GM23248 (cell line): ENCODE results near the gene RARG.

Experiments used
- EZH2 ChIP-seq: fragments of 200-600 bp; sonication (generic); IDR thresholded peaks from 2 replicates; pipeline ENCODE4 v1.6.1; 2018; ENCODE audit warnings: antibody characterized with exemption, mild to moderate bottlenecking; ENCODE audit not compliant: insufficient read depth, poor library complexity, severe bottlenecking
- EZH2phosphoT487 ChIP-seq: fragments of 200-600 bp; sonication (generic); IDR thresholded peaks from 2 replicates; pipeline ENCODE4 v1.6.1; 2018; ENCODE audit warnings: antibody characterized with exemption, moderate library complexity, mild to moderate bottlenecking, low read depth; ENCODE audit not compliant: insufficient read depth

- TF ChIP-seq EZH2, result no peak
- no peak for TF ChIP-seq EZH2phosphoT487
These were observed 9.2 kb downstream of the RARG start for GRCh38 chr12:53222806-53223261.
